Putamen (tissue), 1 donor: ENCODE data around the gene KIF26B.

Source experiments
- DNase-seq: peaks from one replicate; pipeline ENCODE4 v3.0.0-alpha.2; 2016; ENCODE audit warnings: low spot score

The KIF26B gene

DNA sequence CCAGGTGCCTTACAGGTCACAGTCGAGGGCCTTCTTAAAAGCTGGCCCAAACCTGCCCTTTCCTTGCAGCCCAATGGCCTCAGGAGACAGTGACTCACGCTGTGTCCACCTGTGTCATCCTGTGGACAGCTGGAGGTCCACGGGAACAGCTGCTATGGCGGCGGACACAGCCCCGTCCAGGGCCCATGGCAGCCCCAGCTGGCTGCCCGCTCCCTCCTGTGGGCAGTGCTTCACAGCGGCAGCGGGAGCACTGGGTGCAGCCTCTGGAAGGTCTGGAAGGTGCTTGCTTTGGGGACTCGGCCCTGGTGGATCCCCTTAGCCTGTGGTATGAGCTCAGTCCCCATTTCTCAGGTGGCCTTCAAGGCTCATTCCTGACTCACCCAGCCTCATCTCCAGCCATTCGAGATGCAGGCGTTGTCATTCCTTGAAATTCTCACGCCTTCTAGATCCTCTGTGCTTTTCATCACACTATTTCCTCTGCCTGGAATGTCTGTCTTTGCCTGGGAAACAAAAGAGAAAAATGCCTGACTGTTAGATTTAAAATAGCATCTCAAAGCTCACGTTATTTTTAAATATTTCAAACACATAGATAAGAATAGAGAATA, 86.8 kb downstream of the KIF26B start:
- DNase-seq = no peak

DNA sequence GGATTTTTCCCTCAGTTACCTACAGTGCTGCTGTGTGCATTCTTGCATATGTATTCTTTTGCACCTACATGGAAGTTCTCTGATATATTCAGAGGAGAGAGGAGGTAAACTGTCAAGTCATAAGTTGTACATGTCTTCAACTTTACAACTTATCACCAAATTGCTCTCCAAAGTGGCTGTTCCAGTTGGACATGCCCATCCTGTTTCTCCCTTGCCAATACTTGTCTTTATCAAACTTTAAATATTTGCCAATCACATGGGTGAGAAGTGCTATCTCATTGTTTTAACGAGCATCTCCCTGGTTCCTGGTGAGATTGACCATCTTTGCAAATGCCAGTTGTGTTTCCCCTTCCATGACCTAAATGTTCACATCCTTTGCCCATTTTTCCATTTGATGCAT, 88.2 kb downstream of the KIF26B start:
- DNase-seq = no peak

DNA sequence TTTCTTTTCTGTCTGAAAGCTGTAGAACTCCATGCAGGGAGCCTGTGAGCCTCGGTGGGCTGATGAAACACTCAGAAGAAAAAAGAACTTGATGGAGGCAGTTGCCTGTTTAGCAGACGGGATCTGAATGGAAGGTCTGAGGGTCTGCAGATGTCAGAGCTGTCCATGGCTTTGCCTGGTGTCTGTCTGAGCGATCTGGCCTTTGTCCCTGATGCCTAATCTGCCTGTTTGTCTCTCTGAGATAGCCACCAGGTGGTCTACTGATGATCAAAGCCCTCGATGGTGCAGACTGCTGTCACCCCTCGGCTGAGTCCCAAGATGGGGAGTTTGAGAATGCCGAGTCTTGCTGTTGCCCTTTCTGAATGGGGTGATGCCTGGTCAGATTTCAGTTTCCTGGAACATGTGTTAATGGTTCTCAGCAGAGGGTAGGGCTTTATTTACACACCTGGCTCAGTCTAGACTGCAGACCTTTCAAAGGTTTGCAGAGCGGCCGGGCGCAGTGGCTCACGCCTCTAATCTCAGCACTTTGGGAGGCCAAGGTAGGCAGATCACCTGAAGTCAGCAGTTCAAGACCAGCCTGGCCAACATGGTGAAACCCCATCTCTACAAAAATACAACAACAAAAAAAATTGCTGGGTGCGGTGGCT, 90.4 kb downstream of the KIF26B start:
- no peak for DNase-seq

DNA sequence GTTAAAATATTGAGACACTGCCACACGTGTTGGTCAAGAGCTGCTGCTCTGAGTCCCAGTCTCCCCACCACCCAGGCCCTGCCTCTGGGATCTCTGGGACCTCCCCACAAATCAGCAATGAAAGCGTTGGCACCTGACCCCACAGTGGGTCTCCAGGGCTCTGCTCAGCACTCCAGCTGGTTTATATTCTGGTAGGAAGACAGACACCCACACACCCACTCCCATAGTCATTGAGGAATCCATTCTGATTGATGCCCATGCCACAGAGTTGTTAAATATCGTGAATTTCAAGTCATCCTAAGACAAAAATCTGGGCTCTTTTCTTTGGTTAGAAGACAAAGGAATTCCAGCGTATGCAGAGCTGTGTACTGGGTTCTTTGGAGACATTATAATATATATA, 91.6 kb downstream of the KIF26B start:
- no peak for DNase-seq

DNA sequence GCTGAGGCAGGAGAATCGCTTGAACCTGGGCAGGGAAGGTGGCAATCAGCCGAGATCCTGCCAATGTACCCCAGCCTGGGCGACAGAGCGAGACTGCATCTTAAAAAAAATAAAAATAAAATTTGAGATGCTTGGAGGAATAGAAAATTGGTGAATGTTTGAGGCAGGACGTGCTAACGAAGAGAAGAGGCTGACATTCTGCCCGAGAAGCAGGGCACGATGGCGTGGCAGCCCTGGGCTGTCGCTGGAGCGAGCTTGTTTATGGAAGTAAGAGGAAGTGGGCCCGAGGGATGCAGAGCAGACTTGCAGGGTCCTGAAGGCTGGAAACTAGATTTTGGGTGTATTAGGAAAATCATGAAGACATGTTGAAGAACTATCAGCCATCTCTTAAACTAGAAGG, 92.6 kb downstream of the KIF26B start:
- DNase-seq = no peak

DNA sequence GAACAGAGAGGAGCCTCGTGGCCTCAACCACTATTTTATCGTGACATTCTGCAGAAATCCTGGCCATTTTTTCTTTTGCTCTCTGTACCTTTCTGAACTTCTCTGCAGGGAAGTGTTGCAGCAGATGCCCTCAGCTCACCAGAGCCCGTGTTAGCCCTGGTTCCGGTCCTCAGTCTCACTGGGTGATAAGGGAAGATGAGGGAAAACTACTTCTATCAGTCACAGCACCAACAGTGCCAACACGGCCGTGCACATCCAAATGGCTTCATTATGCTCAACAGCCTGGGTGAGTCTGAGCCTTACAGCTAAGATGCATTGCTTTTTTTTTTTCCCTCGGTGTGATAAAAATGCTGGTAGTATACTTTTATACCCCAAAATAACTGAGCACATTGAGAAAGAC, 93.0 kb downstream of the KIF26B start:
- no peak for DNase-seq

DNA sequence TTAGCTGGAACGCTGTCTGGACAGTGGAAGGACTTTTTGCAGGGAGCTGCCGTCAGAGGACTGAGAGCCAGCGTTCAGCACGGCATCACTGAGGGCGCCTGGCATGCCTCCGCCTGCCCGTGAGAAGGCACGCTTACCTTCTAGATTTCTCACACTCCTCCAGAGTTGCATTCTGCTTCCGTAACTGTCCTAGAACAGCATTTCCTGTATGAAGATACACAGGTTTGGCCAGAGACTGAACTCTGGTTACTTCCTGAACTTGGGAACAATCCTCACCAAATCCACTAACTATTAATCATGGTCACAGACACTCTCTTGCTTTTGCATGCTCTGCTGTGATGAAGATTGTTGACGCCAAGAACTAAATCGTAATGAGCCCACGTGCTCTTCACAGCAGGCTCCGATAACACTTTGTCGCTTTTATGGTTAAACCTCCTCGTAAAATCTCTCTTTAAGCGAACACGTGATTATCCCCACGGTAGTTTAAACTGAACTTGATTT, 93.5 kb downstream of the KIF26B start:
- no peak for DNase-seq

DNA sequence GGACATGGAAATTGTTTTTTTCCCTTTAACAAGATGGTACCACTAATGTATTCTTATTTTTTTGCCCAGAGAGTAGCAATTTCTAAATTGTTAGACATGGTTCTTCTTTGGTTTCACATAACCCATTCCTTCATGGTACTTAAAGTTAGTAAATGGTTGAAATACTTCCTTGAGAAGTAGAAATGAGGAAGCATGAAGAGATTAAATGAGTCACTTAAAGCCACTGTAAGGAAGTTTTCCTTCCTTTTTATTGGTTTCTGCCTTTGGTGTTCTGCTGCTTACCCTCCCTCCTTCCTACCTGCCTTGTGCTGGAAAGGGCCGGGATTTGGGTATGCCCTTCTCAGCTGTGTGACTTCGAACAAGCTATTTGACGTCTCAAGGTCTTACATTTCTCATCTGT, 101.0 kb downstream of the KIF26B start:
- no peak for DNase-seq

DNA sequence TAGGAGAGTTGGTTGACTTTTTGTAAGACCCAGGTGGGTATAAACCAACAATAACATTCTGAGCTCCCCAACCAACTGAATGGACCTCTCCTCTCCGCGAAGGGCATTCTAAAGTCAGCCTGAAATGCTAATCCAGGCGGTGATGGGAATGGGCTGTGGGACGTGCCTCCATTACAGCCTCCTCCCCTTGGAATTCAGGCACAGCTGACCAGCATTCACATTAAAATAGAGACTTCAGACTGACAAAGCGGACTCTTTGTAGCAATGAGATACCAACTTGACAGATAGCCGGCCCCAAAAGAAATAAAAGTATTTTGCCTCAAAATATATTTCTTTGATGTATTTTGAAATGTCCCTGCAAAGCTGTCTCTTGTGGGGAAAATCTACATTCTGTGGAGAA, 101.7 kb downstream of the KIF26B start:
- no peak for DNase-seq

DNA sequence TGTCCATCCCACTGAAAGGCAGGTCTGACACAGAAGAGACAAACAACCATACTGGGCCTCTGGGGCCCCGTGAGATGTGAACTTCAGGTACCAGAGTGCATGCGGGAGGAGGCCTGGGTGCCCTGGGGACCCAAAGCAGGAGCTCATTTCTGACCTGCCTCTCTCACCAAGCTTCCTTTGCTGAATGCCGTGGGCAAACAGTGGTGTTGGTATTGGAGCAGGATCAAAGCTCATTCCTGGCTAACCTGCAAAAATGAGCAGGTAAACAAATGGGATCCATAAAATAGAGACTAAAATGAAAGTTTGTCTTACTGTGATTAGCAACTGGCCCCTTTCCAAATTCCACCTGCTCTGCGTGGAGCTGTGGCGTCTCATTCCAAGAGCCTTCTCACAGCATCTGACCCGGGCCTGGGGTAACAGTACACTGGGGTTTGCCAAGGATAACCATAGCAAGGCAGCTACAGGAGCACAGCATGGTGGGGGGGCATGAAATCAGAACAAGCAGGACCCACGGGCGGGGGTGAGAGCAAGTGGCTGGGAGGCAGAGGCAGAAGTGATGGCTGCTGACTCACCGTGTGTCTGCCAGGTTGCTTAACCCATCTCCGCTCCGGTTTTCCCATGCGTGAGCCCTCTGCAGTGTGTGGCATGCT, 103.6 kb downstream of the KIF26B start:
- no peak for DNase-seq

DNA sequence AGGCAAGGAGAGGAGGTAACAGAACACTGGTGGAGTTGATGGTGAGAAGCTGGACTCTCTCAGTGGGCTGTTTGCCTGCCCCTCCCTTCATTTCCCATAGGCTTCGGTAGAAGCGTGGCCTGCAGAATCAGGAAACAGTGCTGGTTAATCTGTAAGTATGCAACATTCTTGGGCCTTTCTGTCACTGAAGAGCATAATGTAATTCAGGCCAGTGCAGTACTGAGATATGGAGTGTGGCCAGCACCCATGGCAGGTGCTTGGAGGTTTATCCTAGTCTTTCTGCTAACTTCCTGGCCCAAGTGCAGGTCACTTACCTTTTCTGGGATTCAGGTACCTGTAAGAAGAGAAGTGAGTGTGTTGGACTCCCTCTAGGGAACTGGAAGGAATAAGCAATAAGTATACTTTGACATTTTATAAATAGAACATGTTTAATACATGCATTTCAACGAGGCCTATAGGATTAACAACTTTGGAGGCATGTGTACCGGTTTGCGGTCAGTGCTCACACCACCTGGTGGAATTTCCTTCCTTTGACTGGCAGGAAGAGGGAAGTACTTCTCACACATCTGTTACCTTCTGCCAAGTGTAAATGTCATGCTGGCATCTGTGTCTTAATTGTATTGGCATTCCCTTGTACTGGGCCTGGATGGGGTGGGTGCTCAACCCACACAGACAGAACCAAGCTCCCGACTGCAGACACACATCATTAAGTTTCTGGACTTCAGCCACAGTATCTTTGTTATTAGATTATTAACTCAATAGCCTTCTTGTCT, 105.5 kb downstream of the KIF26B start:
- no peak for DNase-seq

DNA sequence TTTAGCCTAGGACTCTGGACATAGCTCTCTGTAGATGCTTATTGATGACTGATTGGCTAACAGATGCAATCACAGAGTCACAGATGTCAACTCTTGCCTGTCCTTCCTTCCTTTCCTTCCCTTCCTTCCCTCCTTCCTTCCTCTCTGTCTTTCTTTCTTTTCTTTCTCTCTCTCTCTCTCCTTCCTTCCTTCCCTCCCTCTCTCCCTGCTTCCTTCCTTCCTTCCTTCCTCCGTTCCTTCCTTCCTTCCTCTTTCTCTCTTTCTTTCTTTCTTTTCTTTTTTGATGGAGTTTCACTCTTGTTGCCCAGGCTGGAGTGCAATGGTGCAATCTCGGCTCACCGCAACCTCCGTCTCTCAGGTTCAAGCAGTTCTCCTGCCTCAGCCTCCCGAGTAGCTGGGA, 106.1 kb downstream of the KIF26B start:
- DNase-seq = no peak

DNA sequence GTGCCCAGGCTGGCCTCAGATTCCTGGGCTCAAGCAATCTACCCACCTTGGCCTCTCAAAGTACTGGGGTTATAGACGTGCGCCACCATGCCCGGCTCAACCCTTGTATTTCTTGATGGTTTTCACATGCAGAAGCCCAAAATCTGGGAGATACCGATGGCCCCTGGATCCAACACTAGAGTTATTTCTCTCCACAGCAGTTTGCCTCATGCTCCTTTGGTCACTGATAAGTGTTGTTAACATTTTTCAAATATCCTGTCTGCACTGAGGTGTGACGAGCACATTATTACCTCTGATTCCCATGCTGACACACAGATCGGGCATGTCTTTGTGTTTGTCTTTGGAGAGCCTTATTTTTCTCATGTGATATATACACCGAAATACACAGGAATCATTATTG, 107.0 kb downstream of the KIF26B start:
- DNase-seq = no peak

DNA sequence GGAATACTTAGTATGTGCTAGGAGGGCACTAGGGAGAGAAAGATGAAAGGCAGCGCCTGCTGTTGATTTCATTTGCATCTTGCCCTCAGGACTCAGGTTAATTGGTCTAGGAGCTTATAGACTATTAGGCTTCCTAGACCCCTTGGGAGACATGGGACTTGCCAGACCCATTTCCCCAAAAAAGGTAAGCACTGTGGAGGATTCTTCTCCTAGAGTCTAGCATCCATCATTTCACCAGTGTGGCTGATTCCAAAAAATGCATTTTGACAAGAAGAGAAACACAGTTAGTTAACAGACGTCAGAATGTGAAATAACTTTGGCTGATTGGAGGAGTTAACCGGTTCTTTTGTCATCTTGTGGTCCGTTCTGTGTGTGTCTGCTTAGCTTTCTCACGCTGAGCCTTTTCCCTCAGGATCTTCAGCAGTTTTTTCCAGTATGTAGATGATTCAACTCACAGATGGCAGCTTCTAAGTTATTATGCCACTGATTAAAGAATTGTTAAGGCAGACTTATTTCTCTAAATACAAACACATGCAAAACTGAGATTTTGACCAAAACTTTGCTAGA, 108.8 kb downstream of the KIF26B start:
- DNase-seq = no peak

DNA sequence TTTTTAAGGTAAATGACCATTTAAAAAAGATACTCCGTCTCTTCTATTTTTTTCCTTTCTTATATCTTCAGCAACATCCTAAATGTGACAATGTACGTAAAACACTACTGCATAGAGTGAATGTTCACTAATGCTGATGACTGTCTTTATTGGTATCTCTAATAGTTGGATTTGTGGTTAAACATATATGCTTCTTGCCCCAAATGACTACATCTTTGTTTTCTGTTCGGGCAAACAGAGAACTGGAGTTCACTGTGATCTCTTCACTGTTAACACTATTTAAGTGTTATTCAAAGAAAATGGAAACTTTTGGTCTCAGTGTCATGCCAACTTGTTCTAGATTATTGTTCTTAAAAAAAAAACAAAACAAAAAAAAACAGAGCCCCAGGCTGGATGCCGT, 109.4 kb downstream of the KIF26B start:
- no peak for DNase-seq

DNA sequence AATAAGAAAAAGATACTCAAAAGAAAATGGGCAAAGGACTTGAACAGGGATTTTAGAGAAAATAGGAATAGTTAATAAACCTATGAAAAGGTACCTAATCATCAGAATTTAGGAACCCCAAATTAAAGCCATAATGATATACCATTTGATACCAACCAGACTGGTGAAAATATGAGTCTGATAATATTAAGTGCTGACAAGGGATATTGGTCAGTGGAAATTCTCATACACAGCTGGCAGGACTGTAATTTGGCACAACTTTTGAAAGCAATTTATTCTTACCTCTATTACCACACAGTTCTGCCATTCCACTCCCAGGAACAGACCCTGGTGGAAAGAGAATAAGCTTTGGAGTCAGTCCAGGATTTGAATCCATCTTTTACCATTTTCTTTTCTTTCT, 111.3 kb downstream of the KIF26B start:
- no peak for DNase-seq

DNA sequence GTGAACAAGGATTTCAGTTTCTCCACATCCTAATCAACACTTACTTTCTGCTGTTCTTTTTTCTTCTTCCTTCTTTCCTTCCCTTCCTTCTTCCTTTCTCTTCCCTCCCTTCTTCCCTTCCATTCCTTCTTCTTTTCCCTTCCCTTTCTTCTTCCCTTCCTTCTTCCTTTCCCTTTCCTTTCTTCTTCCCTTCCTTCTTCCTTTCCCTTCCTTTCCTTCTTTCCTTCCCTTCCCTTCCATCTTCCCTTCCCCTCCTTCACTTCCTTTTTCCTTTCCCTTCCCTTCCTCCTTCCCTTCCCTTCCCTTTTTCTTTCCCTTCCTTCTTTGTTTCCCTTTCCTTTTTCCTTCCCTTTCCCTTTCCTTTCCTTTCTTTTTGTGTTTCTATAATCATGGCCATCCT, 115.3 kb downstream of the KIF26B start:
- DNase-seq = no peak

DNA sequence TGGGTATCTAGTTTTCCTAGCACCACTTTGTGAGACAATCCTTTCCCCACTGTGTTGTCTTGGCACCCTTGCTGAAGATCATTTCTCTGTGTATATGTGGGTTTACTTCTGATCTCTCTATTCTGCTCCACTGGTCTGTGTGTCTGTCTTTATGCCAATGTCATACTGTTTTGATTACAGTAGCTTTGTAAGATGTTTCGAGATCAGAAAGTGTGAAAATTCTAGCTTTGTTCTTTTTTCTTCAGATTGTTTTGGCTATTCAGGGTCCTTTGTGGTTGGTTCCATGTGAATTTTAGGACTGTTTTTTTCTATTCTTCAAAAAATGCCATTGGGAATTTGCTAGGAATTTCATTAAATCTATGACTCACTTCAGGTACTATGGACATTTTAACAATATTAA, 116.2 kb downstream of the KIF26B start:
- DNase-seq = no peak

DNA sequence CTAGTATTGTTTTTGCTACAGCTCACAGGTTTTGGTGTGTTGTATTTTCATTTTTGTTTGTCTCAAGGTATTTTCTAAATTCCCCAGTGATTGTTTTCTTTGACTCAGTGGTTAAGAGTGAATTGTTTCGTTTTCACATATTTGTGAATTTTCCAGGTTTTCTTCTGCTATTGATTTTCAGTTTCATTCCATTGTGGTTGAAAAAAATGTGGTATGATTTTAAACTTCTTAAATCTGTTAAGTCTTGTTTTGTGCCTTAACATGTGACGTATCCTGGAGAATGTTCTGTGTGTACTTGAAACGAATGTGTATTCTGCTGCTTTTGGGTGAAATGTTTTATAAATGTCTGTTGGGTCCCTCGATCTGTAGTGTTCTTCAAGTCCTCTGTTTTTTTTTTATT, 117.9 kb downstream of the KIF26B start:
- no peak for DNase-seq

DNA sequence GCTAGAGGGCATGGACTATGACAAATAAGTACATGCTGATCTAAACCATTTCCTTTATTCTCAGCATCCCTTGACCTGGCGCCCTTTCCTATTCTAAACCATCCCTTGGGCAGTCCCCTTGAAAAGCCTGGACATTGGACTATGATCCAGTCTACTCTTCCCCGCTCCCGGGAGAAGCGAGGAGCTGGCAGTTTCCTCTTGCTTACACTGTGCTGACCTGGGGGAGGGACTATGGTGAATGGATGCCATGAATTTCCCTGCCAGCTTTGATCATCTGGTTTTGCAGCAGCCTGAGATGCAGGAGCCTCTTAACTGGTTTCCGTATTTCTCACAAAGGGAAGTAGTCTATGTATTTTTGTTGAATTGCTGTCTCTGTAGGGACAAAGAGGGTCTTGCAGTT, 121.7 kb downstream of the KIF26B start:
- DNase-seq = no peak

DNA sequence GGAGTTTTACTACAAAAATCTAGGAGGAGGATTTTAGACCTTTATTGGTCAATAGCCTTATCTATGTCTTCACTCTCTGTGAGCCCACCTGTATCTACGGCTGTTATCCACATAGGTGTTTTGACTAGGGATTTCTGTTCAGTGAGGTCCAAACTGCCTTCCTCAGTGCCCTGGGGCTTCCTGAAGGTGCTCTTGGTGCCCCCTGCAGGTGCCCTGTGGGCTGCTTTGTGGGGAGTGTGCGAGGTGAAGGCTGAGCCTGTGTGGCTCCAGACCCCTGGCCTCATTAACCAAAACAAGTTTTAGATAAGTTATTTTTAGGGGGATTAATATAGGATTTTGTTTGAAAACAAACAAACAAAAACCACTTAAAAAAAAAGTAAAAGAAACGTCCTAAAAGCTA, 122.5 kb downstream of the KIF26B start:
- DNase-seq = no peak

DNA sequence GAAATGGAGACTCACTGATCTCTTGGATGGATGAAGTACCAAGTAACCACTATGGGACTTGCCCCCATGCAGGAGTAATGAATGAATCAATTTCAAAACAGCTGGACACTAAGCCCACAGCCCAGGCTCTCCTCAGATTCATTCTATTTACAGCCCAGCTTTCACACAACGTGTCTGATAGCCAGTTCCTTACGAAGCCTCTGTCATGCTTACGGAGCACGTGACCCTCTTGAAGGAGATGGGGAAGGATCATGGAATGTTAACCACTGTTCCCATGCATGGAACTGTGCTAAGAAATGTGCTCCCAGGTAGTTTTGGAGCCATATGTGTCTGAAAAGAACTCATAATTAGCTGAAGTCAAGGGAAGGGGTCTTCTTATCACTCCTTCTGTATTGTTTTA, 124.1 kb downstream of the KIF26B start:
- DNase-seq = no peak

DNA sequence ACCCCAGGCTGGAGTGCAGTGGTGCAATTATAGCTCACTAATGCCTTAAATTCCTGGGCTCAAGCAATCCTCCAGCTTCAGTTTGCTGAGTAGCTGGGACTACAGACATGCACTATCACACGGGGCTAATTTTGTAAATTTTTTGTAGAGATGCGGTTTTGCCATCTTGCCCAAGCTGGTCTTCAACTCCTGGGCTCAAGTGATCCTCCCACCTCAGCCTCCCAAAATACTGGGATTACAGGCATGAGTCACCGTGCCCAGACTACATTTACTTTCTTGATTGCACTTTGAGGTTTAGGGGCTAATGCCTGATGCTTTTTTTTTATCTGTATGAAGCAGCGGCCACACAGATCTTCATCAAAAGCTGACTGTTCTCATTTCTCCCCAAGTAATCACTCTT, 124.6 kb downstream of the KIF26B start:
- no peak for DNase-seq
